Endothelial cell of umbilical vein (primary cell): Measurements from ENCODE around the gene APOLD1. TPM values are rescaled to one million over a fixed set of nuclear protein-coding genes. Genes with fewer than 3 reads are reported as not detected.

Experiments
- BruUV-seq: library from RNA; stranded (reverse); fragments of 400-500 nt; replicated peaks from 2 replicates; lab custom pipeline; 2021; lab: Mats Ljungman, UMichigan
- CTCF ChIA-PET: fragments of 300-600, 350-600 bp; sonication (Branson Sonifier 250); formaldehyde crosslinking; loops from one replicate; lab custom pipeline; 2021; ENCODE audit warnings: antibody characterized with exemption, inconsistent platforms; lab: Charles Lee
- POLR2A ChIA-PET: fragments of 300-600, 350-600 bp; sonication (Branson Sonifier 250); formaldehyde crosslinking; loops from one replicate; lab custom pipeline; 2021; ENCODE audit warnings: antibody characterized with exemption, inconsistent platforms; lab: Charles Lee
- DNase-seq: peaks from one replicate; pipeline ENCODE4 v3.0.0-alpha.2; 2011; ENCODE audit warnings: low read depth, low spot score
- FAIRE-seq: peaks from 2 replicates; lab custom pipeline; 2011; peaks lifted over from hg19 to GRCh38; lab: Jason Lieb, UNC
- H2AFZ ChIP-seq: 2 replicates; pipeline ENCODE4 v1.6.0; 2012; ENCODE audit warnings: low read depth, low read length, control low read depth, inconsistent platforms
- H3K27ac ChIP-seq: 2 replicates; pipeline ENCODE4 v1.5.1; 2011; ENCODE audit warnings: low read depth, mild to moderate bottlenecking, control low read depth, low read length, moderate library complexity; ENCODE audit not compliant: insufficient read depth
- H3K27me3 ChIP-seq, 2 experiments: 2 replicates each; pipeline versions ENCODE4 v1.6.0 to v1.6.1; 2011; ENCODE audit warnings: low read length in 2 of 2, mixed read lengths in 1 of 2; ENCODE audit not compliant: control insufficient read depth in 2 of 2, insufficient read depth in 2 of 2
- H3K36me3 ChIP-seq, 2 experiments: 2 replicates in 1 of 2; 3 replicates in 1 of 2; pipeline ENCODE4 v1.5.1; 2011; ENCODE audit warnings: low read length in 2 of 2, mild to moderate bottlenecking in 1 of 2, moderate library complexity in 1 of 2; ENCODE audit not compliant: control insufficient read depth in 2 of 2, insufficient read depth in 2 of 2; ENCODE audit errors: extremely low read depth in 1 of 2
- H3K4me1 ChIP-seq: 3 replicates; pipeline ENCODE4 v1.5.1; 2011; ENCODE audit warnings: mild to moderate bottlenecking, low read length; ENCODE audit not compliant: control insufficient read depth, insufficient read depth; ENCODE audit errors: extremely low read depth
- H3K4me2 ChIP-seq: 2 replicates; pipeline ENCODE4 v1.6.1; 2011; ENCODE audit warnings: low read length, control low read depth, mixed read lengths; ENCODE audit not compliant: insufficient read depth
- H3K4me3 ChIP-seq, 3 experiments: fragments of 200-600 bp in 1 of 3; sonication (generic), shearing (Covaris generic) in 1 of 3; replicated peaks in 1 of 3; 2 replicates each; pipeline ENCODE4 v1.5.1; 2011 to 2016; ENCODE audit warnings: control low read depth in 3 of 3, low read length in 3 of 3, mild to moderate bottlenecking in 2 of 3, inconsistent platforms in 1 of 3, low read depth in 1 of 3, moderate library complexity in 1 of 3; ENCODE audit not compliant: insufficient read depth in 1 of 3
- H3K79me2 ChIP-seq: 2 replicates; pipeline ENCODE4 v1.6.0; 2012; ENCODE audit warnings: low read length, inconsistent platforms; ENCODE audit not compliant: control insufficient read depth, insufficient read depth
- H3K9ac ChIP-seq: replicated peaks from 2 replicates; pipeline ENCODE3; 2011; ENCODE audit warnings: low read length, control low read depth; ENCODE audit not compliant: insufficient read depth; ENCODE audit errors: extremely low read depth
- H3K9me1 ChIP-seq: replicated peaks from 3 replicates; pipeline ENCODE4 v1.6.0; 2011; ENCODE audit warnings: mild to moderate bottlenecking, low read length; ENCODE audit not compliant: control insufficient read depth, insufficient read depth; ENCODE audit errors: extremely low read depth
- H3K9me3 ChIP-seq: replicated peaks from 2 replicates; pipeline ENCODE4 v1.5.1; 2012; ENCODE audit warnings: low read length, inconsistent platforms; ENCODE audit not compliant: control insufficient read depth, insufficient read depth
- H4K20me1 ChIP-seq: replicated peaks from 2 replicates; pipeline ENCODE3; 2011; ENCODE audit warnings: mild to moderate bottlenecking, low read length; ENCODE audit not compliant: control insufficient read depth, insufficient read depth; ENCODE audit errors: extremely low read depth
- EZH2 ChIP-seq: IDR thresholded peaks from 2 replicates; pipeline ENCODE4 v1.6.1; 2012; ENCODE audit warnings: borderline replicate concordance, low read depth, mild to moderate bottlenecking, moderate library complexity, low read length, inconsistent platforms; ENCODE audit not compliant: severe bottlenecking
- FOS ChIP-seq: IDR thresholded peaks from 2 replicates; pipeline ENCODE4 v1.6.1; 2011; ENCODE audit warnings: mild to moderate bottlenecking, low read length, moderate library complexity, borderline replicate concordance; ENCODE audit not compliant: insufficient read depth
- GATA2 ChIP-seq: IDR thresholded peaks from 2 replicates; pipeline ENCODE4 v1.7.0; 2011; ENCODE audit warnings: low read depth, mild to moderate bottlenecking, moderate library complexity, mixed read lengths, low read length; ENCODE audit not compliant: insufficient read length, insufficient read depth
- JUN ChIP-seq: IDR thresholded peaks from 2 replicates; pipeline ENCODE4 v1.6.1; 2011; ENCODE audit warnings: borderline replicate concordance, low read depth; ENCODE audit not compliant: insufficient read length, insufficient read depth
- MYC ChIP-seq: IDR thresholded peaks from one replicate; pipeline ENCODE4 v1.6.1; 2011; ENCODE audit warnings: mild to moderate bottlenecking, low read depth, low read length
- POLR2A ChIP-seq: IDR thresholded peaks from 2 replicates; pipeline ENCODE4 v1.6.1; 2012; ENCODE audit warnings: low read depth, mild to moderate bottlenecking, control low read depth, low read length
- POLR2AphosphoS5 ChIP-seq: IDR thresholded peaks from 2 replicates; pipeline ENCODE4 v1.6.1; 2012; ENCODE audit warnings: low read depth, mild to moderate bottlenecking, control low read depth, low read length, moderate library complexity; ENCODE audit not compliant: insufficient read depth
- dilution Hi-C: fragments of 300-500 bp; cut with MboI; formaldehyde crosslinking; loops from one replicate; pipeline ENCODE4 v1.15.0; 2019; ENCODE audit warnings: low sequenced_read_pairs; ENCODE audit not compliant: extremely low pct_ligation_motif_present
- intact Hi-C: fragments of 100-400 bp; cut with micrococcal nuclease; formaldehyde crosslinking; loops from one replicate; pipeline ENCODE4 v1.10.0; 2022
- polyA plus RNA-seq, 4 experiments: library from polyadenylated mRNA; depleted of rRNA in 3 of 4; stranded (reverse) in 3 of 4; unstranded in 1 of 4; fragments of >200 nt; gene quantifications; 2 replicates each; pipeline versions ENCODE4 v1.2.1 to v1.2.3, GENCODE V29; 2011 to 2012; ENCODE audit warnings: missing spikeins in 1 of 4
- total RNA-seq: library from RNA; stranded (reverse); gene quantifications from 2 replicates; pipeline ENCODE4 v1.2.3, GENCODE V29; 2021
- TF ChIP-seq, protein P1 (sequence below), 2 donors: IDR thresholded peaks; 1 replicate in 1 of 2; 2 replicates in 1 of 2; pipeline ENCODE4 v1.5.1; 2011; ENCODE audit warnings: low read length in 2 of 2, mild to moderate bottlenecking in 2 of 2, moderate library complexity in 2 of 2, control low read depth in 1 of 2, inconsistent platforms in 1 of 2, low read depth in 1 of 2; ENCODE audit not compliant: insufficient read depth in 1 of 2; ENCODE audit errors: extremely low read depth in 1 of 2
- TF ChIP-seq, protein P2 (sequence below): IDR thresholded peaks from 2 replicates; pipeline ENCODE4 v1.6.1; 2011; ENCODE audit not compliant: insufficient read depth, insufficient read length

APOLD1 gene
- total and polyA plus RNA-seq, 2 donors (not counting 3 experiments of a cell fraction or from before 2014, with no cell fraction given): 3.7 to 6.0 TPM

DNA sequence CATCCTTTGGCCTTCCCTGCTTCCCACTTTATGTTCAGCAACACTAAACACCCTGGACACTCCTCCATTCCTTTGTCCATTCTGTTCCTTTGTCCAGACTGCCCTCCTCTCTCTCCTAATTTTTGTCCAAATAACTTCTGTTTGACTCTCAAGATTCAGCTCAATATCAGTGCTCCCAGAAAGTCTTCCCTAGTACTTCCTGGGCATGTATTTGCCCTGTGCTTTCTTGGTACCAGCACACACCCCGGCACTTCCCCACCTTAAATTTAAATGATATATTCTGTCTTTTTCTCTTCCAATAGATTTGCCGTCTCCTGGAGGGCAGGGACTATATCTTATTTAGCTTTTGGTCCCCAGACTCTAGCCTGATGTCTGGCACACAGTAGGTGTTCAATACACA lies 6.5 kb upstream of the APOLD1 start:
- H3K27ac ChIP-seq: peak overlapping the region; percentile 88
- intact Hi-C loops: loop anchor here (1.0 kb wide), 1 partner anchor 20 kb away; no protein-coding TSS in a partner anchor

DNA sequence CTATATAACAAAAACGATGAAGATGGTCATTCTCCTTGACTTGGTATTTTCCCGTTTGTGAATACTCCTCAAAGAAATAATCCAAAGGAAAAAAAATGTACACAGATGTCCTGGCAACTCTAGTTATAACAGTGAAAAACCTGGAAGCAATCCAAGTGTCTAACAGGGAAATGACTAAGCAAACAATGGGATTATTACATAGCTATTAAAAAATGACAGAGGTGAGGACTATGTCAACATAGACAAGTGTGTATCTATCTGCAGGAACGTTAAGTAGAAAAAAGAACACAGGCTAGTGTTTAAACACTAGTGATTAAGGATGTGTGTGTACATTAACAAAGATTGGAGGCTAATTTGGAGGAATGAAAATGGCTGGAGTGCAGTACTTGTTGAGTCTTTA lies 5.9 kb upstream of the APOLD1 start:
- Histone ChIP-seq H4K20me1 (no peaks in the 10 kb centered on the region), H3K27ac (peak overlapping the region; percentile 88), H3K4me1 (peaks cover 36% of the 10 kb centered on the region), H3K9me1 (no peaks in the 10 kb centered on the region), H3K27me3 (no peaks in the 10 kb centered on the region), H3K79me2 (no peaks in the 10 kb centered on the region), H3K4me3 (no peak overlapping the region), H3K4me2 (peak overlapping the region; percentile 66), H2AFZ (no peak overlapping the region), H3K9me3 (no peaks in the 10 kb centered on the region), H3K36me3 (no peaks in the 10 kb centered on the region), H3K9ac (peak overlapping the region; percentile 60)
- peak; percentile 35 for TF ChIP-seq POLR2A
- no peak for TF ChIP-seq GATA2
- peak; percentile 97 for TF ChIP-seq JUN
- TF ChIP-seq, protein P1, sequence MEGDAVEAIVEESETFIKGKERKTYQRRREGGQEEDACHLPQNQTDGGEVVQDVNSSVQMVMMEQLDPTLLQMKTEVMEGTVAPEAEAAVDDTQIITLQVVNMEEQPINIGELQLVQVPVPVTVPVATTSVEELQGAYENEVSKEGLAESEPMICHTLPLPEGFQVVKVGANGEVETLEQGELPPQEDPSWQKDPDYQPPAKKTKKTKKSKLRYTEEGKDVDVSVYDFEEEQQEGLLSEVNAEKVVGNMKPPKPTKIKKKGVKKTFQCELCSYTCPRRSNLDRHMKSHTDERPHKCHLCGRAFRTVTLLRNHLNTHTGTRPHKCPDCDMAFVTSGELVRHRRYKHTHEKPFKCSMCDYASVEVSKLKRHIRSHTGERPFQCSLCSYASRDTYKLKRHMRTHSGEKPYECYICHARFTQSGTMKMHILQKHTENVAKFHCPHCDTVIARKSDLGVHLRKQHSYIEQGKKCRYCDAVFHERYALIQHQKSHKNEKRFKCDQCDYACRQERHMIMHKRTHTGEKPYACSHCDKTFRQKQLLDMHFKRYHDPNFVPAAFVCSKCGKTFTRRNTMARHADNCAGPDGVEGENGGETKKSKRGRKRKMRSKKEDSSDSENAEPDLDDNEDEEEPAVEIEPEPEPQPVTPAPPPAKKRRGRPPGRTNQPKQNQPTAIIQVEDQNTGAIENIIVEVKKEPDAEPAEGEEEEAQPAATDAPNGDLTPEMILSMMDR (IDR thresholded peaks at IDR 0.05; ENCODE audit: extremely low read depth in 1 of 2, insufficient read depth in 1 of 2, low read depth in 1 of 2, low read length in 2 of 2): no peak
- no peak for TF ChIP-seq MYC
- TF ChIP-seq, protein P2, sequence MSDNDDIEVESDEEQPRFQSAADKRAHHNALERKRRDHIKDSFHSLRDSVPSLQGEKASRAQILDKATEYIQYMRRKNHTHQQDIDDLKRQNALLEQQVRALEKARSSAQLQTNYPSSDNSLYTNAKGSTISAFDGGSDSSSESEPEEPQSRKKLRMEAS: no peak
- TF ChIP-seq EZH2: no peak
- TF ChIP-seq FOS: peak; percentile 85
- TF ChIP-seq POLR2AphosphoS5: peak; percentile 67
- FAIRE-seq: peak; percentile 81
- DNase-seq: peak; percentile 95
- POLR2A ChIA-PET: no interaction called here
- dilution Hi-C loops (no loop called here), intact Hi-C loops (loop anchor here (1.0 kb wide), 1 partner anchor 20 kb away; no protein-coding TSS in a partner anchor)
- CTCF ChIA-PET: interaction anchor here (0.7 to 2.4 kb wide), 10 partner anchors 10 to 137 kb away, joined by 3 to 25 read pairs (median 3); partner anchors contain the start of gene GPRC5A
- BruUV-seq: no TSS peak

More for the DNA sequence above, 6.5 kb upstream of the APOLD1 start:
- TF ChIP-seq FOS (no peak), EZH2 (no peak)
- TF ChIP-seq, protein P2: no peak
- no peaks in the 10 kb centered on the region for H3K9me1 ChIP-seq
- ChIA-PET CTCF (interaction anchor here (0.7 to 2.4 kb wide), 9 partner anchors 10 to 138 kb away, joined by 3 to 25 read pairs (median 3); partner anchors contain the start of gene GPRC5A), POLR2A (no interaction called here)
- H3K4me2 ChIP-seq: peak overlapping the region; percentile 20
- no peak overlapping the region for H3K4me3 ChIP-seq
- H3K9me3 ChIP-seq: no peaks in the 10 kb centered on the region
- H3K36me3 ChIP-seq: no peaks in the 10 kb centered on the region
- H2AFZ ChIP-seq: peak overlapping the region; percentile 51
- dilution Hi-C loops: no loop called here
- DNase-seq (no peak), FAIRE-seq (no peak)
- no peaks in the 10 kb centered on the region for H4K20me1 ChIP-seq
- H3K4me1 ChIP-seq: peaks cover 36% of the 10 kb centered on the region
- peak overlapping the region; percentile 60 for H3K9ac ChIP-seq
- H3K79me2 ChIP-seq: no peaks in the 10 kb centered on the region
- BruUV-seq: TSS peak; percentile 86
- H3K27me3 ChIP-seq: no peaks in the 10 kb centered on the region
